K562 (cell line): Measurements from ENCODE around the gene RNF40. TPM values are rescaled to one million over a fixed set of nuclear protein-coding genes. Genes with fewer than 3 reads are reported as not detected.
A peak's percentile ranks its signal among the peaks of the same experiment; 100 is the strongest.

Experiments used
- E2F3 ChIP-seq: fragments of 250-450 bp; sonication (Bioruptor Pico); IDR thresholded peaks from 2 replicates; pipeline ENCODE4 v1.4.0; 2020; ENCODE audit warnings: mild to moderate bottlenecking
- EWSR1 ChIP-seq: fragments of 450-650 bp; IDR thresholded peaks from 2 replicates; pipeline ENCODE4 v1.6.1; 2018; ENCODE audit warnings: borderline replicate concordance, mild to moderate bottlenecking, low read depth, moderate library complexity; ENCODE audit not compliant: partially characterized antibody
- FUS ChIP-seq: fragments of 200-400 bp; formaldehyde crosslinking; optimal IDR thresholded peaks from 2 replicates; pipeline ENCODE3; 2017; ENCODE audit warnings: low read depth, low read length
- KAT7 ChIP-seq: sonication (generic); formaldehyde crosslinking; IDR thresholded peaks from 2 replicates; pipeline ENCODE4 v1.8.0; 2022; ENCODE audit warnings: missing genetic modification reagents, mild to moderate bottlenecking, borderline replicate concordance
- MYC ChIP-seq, 2 experiments: fragments of 250-450 bp in 1 of 2; sonication (Bioruptor Pico) in 1 of 2; IDR thresholded peaks; 2 replicates each; pipeline versions ENCODE4 v1.5.1 to v1.6.1; 2012 to 2021; ENCODE audit warnings: low read depth in 2 of 2, borderline replicate concordance in 1 of 2, improper control_type of control experiment in 1 of 2, low read length in 1 of 2, mild to moderate bottlenecking in 1 of 2, moderate library complexity in 1 of 2
- NCOR1 ChIP-seq: fragments of 450-650 bp; IDR thresholded peaks from 2 replicates; pipeline ENCODE4 v1.6.1; 2016; ENCODE audit warnings: mild to moderate bottlenecking, moderate library complexity
- PHF8 ChIP-seq: fragments of 200-600 bp; sonication (generic); IDR thresholded peaks from 2 replicates; pipeline ENCODE4 v1.6.1; 2012; ENCODE audit warnings: mixed run types, mild to moderate bottlenecking, inconsistent platforms, low read length, moderate library complexity, borderline replicate concordance
- RBM14 ChIP-seq: fragments of 200-400 bp; formaldehyde crosslinking; IDR thresholded peaks from 2 replicates; pipeline ENCODE4 v1.6.1; 2018; ENCODE audit warnings: low read depth, mild to moderate bottlenecking, low read length, moderate library complexity, borderline replicate concordance; ENCODE audit not compliant: insufficient read depth
- SIRT6 ChIP-seq: IDR thresholded peaks from one replicate; pipeline ENCODE4 v1.6.1; 2012; ENCODE audit warnings: low read depth, mild to moderate bottlenecking, control low read depth, inconsistent platforms, low read length, moderate library complexity
- SP2 ChIP-seq: IDR thresholded peaks from 2 replicates; pipeline ENCODE4 v1.6.1; 2011; ENCODE audit warnings: mild to moderate bottlenecking, low read depth, low read length, moderate library complexity; ENCODE audit not compliant: poor library complexity, severe bottlenecking; ENCODE audit errors: extremely low read depth
- STAG1 ChIP-seq: sonication (generic); formaldehyde crosslinking; IDR thresholded peaks from 2 replicates; pipeline ENCODE4 v1.5.0; 2020; ENCODE audit warnings: missing genetic modification reagents, borderline replicate concordance
- TOE1 ChIP-seq, 2 experiments: fragments of 450-650 bp in 1 of 2; sonication (generic) in 1 of 2; formaldehyde crosslinking in 1 of 2; IDR thresholded peaks; 2 replicates each; pipeline versions ENCODE4 v1.7.1 to v1.8.0; 2016 to 2022; ENCODE audit warnings: borderline replicate concordance in 2 of 2, mild to moderate bottlenecking in 2 of 2, antibody characterized with exemption in 1 of 2, inconsistent platforms in 1 of 2, low read depth in 1 of 2, missing genetic modification reagents in 1 of 2, moderate library complexity in 1 of 2
- ZBTB8A ChIP-seq: fragments of 450-650 bp; IDR thresholded peaks from 2 replicates; pipeline ENCODE4 v1.6.1; 2018; ENCODE audit warnings: mild to moderate bottlenecking, moderate library complexity; ENCODE audit not compliant: partially characterized antibody
- ZKSCAN1 ChIP-seq: fragments of 150-350 bp; IDR thresholded peaks from 2 replicates; pipeline ENCODE4 v1.6.1; 2016; ENCODE audit warnings: low read depth, low read length
- ZNF408 ChIP-seq: fragments of 250-450 bp; sonication (Bioruptor Pico); IDR thresholded peaks from 2 replicates; pipeline ENCODE4 v1.4.0; 2020; ENCODE audit warnings: low read depth, mild to moderate bottlenecking, moderate library complexity
- polyA plus RNA-seq, 8 experiments: library from polyadenylated mRNA; depleted of rRNA in 4 of 8; stranded (reverse) in 5 of 8; unstranded in 3 of 8; fragments of >200 nt; fragmentation: Nextera tagmentation in 2 of 8; fragmentation: Illumina TruSeq in 1 of 8; extraction: Ambion mirVana in 2 of 8; extraction: Trizol in 1 of 8; gene quantifications; 2 replicates each; pipeline versions ENCODE4 v1.2.1 to v1.2.3, GENCODE V29; 2011 to 2014; ENCODE audit warnings: inconsistent platforms in 1 of 8, missing spikeins in 1 of 8
- total RNA-seq, 7 experiments: library from RNA; depleted of rRNA in 6 of 7; stranded (reverse); fragments of >200 nt in 6 of 7; fragmentation: Illumina TruSeq in 2 of 7; extraction: Trizol in 2 of 7; gene quantifications; 2 replicates each; pipeline versions ENCODE4 v1.2.1 to v1.2.3, GENCODE V29; 2011 to 2021; ENCODE audit warnings: low replicate concordance in 1 of 7
- TF ChIP-seq, protein P1 (sequence below), 2 experiments: fragments of 450-650 bp; formaldehyde crosslinking in 1 of 2; IDR thresholded peaks; 2 replicates each; pipeline versions ENCODE4 v1.4.0 to v1.6.1; 2014 to 2020; ENCODE audit warnings: mild to moderate bottlenecking in 2 of 2, borderline replicate concordance in 1 of 2, low read depth in 1 of 2
- TF ChIP-seq, protein P2 (sequence below), 3 experiments: IDR thresholded peaks in 2 of 3; conservative IDR thresholded peaks in 1 of 3; 2 replicates each; pipeline ENCODE4 v1.5.1; 2011 to 2012; ENCODE audit warnings: low read length in 3 of 3, mild to moderate bottlenecking in 3 of 3, control low read depth in 2 of 3, improper control_type of control experiment in 1 of 3, inconsistent platforms in 1 of 3, low read depth in 1 of 3, mixed read lengths in 1 of 3, moderate library complexity in 1 of 3; ENCODE audit not compliant: insufficient read depth in 2 of 3

The RNF40 gene
- total and polyA plus RNA-seq, 9 of the 15 experiments (the other 6 are each of a cell fraction or from before 2014, with no cell fraction given), result 6.2 to 129 (median 81.5) TPM

DNA sequence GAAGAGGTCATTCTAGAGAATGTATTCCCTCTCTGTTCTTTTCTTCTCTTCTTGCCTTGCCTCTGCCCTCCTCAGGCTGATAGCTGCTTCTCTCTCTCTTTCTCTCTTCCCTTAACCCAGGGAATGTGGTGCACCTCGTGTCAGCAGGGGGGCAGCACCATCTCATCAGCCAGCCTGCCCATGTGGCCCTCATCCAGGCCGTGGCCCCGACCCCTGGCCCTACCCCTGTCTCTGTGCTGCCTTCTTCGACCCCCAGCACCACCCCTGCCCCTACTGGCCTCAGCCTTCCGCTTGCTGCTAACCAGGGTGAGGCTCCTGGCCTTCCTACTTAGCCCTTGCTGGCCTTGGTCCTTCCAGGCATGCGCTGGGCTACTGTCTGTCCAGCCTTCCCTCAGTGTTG, 39.7 kb upstream of the RNF40 start (continued):
- TF ChIP-seq, protein P1, sequence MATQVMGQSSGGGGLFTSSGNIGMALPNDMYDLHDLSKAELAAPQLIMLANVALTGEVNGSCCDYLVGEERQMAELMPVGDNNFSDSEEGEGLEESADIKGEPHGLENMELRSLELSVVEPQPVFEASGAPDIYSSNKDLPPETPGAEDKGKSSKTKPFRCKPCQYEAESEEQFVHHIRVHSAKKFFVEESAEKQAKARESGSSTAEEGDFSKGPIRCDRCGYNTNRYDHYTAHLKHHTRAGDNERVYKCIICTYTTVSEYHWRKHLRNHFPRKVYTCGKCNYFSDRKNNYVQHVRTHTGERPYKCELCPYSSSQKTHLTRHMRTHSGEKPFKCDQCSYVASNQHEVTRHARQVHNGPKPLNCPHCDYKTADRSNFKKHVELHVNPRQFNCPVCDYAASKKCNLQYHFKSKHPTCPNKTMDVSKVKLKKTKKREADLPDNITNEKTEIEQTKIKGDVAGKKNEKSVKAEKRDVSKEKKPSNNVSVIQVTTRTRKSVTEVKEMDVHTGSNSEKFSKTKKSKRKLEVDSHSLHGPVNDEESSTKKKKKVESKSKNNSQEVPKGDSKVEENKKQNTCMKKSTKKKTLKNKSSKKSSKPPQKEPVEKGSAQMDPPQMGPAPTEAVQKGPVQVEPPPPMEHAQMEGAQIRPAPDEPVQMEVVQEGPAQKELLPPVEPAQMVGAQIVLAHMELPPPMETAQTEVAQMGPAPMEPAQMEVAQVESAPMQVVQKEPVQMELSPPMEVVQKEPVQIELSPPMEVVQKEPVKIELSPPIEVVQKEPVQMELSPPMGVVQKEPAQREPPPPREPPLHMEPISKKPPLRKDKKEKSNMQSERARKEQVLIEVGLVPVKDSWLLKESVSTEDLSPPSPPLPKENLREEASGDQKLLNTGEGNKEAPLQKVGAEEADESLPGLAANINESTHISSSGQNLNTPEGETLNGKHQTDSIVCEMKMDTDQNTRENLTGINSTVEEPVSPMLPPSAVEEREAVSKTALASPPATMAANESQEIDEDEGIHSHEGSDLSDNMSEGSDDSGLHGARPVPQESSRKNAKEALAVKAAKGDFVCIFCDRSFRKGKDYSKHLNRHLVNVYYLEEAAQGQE (IDR thresholded peaks at IDR 0.05; ENCODE audit: borderline replicate concordance), result peak; percentile 25; the same call in 1 of the 2 replicates
- TF ChIP-seq, protein P1 (CRISPR knock-in tag; IDR thresholded peaks at IDR 0.05; ENCODE audit: low read depth), result no peak
- TF ChIP-seq FUS (no peak), ZKSCAN1 (no peak), E2F3 (no peak), MYC (IDR thresholded peaks at IDR 0.05; ENCODE audit: low read depth, low read length) (0 out of 2 replicates have a peak, but pooled peaks have one; percentile 31), MYC (CRISPR knock-in tag; IDR thresholded peaks at IDR 0.05; ENCODE audit: borderline replicate concordance, low read depth) (no peak), TOE1 (IDR thresholded peaks at IDR 0.05; ENCODE audit: borderline replicate concordance) (no peak), TOE1 (CRISPR knock-in tag; IDR thresholded peaks at IDR 0.05; ENCODE audit: borderline replicate concordance, low read depth) (no peak), ZNF408 (CRISPR knock-in tag) (no peak), EWSR1 (no peak), ZBTB8A (no peak), NCOR1 (no peak), STAG1 (CRISPR knock-in tag) (peak; percentile 51; the same call in 1 of the 2 replicates), PHF8 (no peak), SIRT6 (no peak), SP2 (no peak), RBM14 (no peak), KAT7 (no peak)
- TF ChIP-seq, protein P2, sequence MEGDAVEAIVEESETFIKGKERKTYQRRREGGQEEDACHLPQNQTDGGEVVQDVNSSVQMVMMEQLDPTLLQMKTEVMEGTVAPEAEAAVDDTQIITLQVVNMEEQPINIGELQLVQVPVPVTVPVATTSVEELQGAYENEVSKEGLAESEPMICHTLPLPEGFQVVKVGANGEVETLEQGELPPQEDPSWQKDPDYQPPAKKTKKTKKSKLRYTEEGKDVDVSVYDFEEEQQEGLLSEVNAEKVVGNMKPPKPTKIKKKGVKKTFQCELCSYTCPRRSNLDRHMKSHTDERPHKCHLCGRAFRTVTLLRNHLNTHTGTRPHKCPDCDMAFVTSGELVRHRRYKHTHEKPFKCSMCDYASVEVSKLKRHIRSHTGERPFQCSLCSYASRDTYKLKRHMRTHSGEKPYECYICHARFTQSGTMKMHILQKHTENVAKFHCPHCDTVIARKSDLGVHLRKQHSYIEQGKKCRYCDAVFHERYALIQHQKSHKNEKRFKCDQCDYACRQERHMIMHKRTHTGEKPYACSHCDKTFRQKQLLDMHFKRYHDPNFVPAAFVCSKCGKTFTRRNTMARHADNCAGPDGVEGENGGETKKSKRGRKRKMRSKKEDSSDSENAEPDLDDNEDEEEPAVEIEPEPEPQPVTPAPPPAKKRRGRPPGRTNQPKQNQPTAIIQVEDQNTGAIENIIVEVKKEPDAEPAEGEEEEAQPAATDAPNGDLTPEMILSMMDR (IDR thresholded peaks at IDR 0.05 in 2 of 3, conservative IDR thresholded peaks at IDR 0.05 in 1 of 3; ENCODE audit: insufficient read depth in 2 of 3, low read depth in 1 of 3, low read length in 3 of 3), result peak; percentile 32 to 49 (median 37); a peak in 3 of 6 replicates
